Stimulated activated naive CD4-positive, alpha-beta T cell treated with Interleukin-2 at 50 U/mL for 16 hours (primary cell): ENCODE results near the gene IRAK2.
A peak's percentile ranks its signal among the peaks of the same experiment; 100 is the strongest.

Experiments
- DNase-seq: peaks from one replicate; lab custom pipeline; 2025; lab: John Stamatoyannopoulos, UW

The IRAK2 gene

GRCh38 chr3:10189557-10190354 lies 25.0 kb downstream of the IRAK2 start:
- DNase-seq: peak; percentile 10

GRCh38 chr3:10192953-10193691 lies 28.4 kb downstream of the IRAK2 start:
- DNase-seq: peak; percentile 57

- DNase-seq: no peak
Observed at GRCh38 chr3:10193692-10194327, 29.1 kb downstream of the IRAK2 start.

GRCh38 chr3:10194328-10195071 lies 29.8 kb downstream of the IRAK2 start:
- peak; percentile 41 for DNase-seq

GRCh38 chr3:10195366-10196089 lies 30.8 kb downstream of the IRAK2 start:
- DNase-seq: no peak

GRCh38 chr3:10196389-10197052 lies 31.8 kb downstream of the IRAK2 start:
- DNase-seq: no peak

- DNase-seq: no peak
Observed at GRCh38 chr3:10198226-10198625, 33.5 kb downstream of the IRAK2 start.

GRCh38 chr3:10198761-10199649 lies 34.3 kb downstream of the IRAK2 start:
- DNase-seq: peak; percentile 56

DNA sequence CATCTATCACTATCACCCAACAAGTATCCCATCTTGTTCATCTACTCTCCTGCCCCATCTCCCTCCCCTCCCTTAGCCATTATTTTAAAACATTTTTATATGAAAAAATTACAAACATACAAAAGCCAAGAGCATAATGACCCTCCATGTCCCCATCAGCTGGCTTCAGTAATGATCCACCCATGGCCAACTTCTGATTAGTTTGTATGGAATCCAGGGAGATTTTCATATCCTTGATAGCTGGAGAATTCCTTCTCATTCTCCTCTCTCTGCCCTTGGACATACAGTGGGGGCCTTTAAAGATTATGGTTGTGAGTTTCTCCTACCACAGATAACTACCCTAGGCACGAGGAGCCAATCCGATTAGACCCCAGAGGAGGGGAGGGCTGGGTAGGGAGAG lies 40.2 kb downstream of the IRAK2 start:
- DNase-seq: no peak

DNA sequence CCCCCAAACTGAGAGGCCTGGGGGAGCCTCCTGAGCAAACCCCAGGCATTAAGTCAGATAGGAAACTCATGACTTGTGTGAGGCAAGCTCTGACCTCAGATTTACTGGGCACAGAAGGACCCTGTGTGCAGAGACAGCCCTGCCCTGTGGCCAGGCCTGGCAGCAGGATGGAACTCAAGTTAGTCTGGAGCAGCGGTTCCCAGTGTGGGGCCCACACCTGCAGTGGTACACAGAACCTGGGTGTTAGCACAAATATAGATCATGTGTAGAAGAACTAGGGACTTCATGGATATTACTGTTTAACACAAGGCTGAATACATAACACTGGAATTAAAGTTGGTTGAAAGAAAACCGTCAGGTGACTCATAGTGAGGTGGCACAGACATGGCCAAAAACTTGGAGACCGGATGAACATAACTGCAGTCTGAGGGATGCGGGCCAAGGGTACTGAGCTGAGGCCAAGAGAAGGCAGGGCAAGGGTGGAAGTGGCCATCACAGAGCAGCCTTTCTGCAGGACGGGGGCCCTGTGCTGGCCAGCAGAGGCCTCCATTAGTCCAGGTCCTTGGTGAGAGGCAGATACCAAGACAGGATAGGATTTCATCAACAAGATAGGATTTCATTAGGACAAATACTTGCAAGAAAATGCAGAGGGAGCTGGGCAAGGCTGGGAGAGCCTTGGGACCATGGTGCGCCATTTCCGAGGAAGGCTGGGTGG lies 40.9 kb downstream of the IRAK2 start:
- no peak for DNase-seq

DNA sequence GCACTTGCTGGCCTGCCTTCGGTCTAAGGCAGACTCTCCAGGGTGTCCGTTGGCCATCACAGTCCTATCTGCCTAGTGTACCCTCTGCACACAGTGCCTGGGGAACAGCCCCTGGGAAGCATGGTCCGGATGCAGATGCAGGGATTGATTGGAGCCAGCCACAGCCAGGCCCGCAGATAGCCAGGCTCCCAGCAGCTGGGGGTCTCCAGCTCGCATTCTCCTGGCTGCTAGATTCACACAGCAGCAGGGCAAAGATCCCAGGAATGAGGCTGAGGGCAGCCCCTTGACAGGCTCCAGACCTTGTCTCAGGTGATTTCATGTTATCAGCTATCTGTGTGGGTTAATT lies 41.4 kb downstream of the IRAK2 start:
- no peak for DNase-seq

DNA sequence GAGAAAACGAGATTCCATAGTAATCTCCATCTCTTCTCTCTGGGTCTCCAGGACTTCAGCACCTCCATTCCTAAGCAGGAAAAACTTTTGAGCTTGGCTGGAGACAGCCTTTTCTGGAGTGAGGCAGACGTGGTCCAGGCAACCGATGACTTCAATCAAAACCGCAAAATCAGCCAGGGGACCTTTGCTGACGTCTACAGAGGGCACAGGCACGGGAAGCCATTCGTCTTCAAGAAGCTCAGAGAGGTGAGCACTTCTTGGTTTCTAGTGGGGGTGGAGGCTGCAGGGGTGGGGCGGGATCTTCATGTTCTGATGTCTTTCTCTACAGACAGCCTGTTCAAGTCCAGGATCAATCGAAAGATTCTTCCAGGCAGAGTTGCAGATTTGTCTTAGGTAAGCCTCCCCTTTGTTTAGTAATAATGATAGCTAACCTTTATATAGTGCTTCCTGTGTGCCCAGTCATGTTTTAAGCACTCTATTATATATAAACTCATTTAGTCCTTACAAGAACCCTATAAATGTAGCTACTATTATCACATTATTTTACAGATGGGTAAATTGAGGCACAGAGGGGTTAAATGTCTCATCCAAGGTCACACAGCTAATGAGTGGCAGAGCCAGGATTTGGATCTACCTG lies 48.6 kb downstream of the IRAK2 start:
- no peak for DNase-seq

DNA sequence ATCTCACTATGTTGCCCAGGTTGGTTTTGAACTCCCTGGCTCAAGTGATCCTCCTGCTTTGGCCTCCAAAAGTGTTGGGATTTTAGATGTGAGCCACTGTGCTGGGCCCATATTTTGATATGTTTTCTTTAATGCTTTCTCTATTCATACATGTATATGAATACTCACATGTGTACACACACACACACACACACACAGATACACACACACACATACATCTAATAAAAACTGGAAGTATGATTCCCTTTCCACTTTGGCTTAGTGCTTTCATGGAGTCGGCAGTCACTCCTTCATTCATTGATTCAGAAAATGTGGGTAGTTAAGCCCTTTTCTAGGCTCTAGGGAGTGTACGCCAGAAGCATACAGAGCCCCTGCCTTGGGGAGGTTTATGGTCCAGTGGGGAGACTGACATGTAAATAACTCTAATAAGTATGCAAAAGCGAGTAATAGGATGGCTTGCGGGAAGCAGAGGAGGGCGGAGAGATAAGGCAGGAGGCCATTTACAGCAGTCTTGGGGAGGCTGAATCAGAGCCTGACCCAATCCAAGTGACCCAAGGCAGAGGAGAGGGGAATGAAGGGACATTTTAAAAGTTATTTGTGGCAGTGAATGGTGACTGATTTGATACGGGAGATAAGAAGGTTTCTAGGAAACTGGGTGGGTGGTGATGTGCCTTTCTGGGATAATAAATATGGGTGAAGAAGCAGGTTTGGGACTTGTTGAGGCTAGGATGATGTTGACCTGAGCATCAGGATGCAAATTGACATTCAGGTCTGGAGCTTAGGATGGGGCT lies 51.1 kb downstream of the IRAK2 start:
- DNase-seq: no peak

GRCh38 chr3:10217359-10217758 lies 52.6 kb downstream of the IRAK2 start:
- no peak for DNase-seq

GRCh38 chr3:10219737-10220136 lies 55.0 kb downstream of the IRAK2 start:
- no peak for DNase-seq

GRCh38 chr3:10223676-10224639 lies 59.2 kb downstream of the IRAK2 start:
- peak; percentile 24 for DNase-seq
